Measurements from ENCODE around the gene NADK. TPM values are rescaled to one million over a fixed set of nuclear protein-coding genes. Genes with fewer than 3 reads are reported as not detected.
A peak's percentile ranks its signal among the peaks of the same experiment; 100 is the strongest.

NADK gene
- total RNA-seq, 1 donor from 2014 or later: 122 TPM

- ATAC-seq (ENCODE audit: low read depth): no peak
- ChIA-PET CTCF (interaction anchor here (0.9 to 2.6 kb wide), 3 partner anchors 12 to 118 kb away, joined by 3 to 19 read pairs (median 5); no protein-coding TSS in a partner anchor), POLR2A (interaction anchor here (0.7 to 1.4 kb wide), 2 partner anchors 11 to 117 kb away, joined by 5 read pairs; no protein-coding TSS in a partner anchor)
- Mint-ChIP-seq H3K9me3 (no peaks in the 10 kb centered on the region), H3K36me3 (ENCODE audit: low read depth) (peaks cover 88% of the 10 kb centered on the region), H3K27me3 (no peaks in the 10 kb centered on the region), H3K4me1 (peaks cover 6% of the 10 kb centered on the region), H3K27ac (no peak overlapping the region), H3K4me3 (no peak overlapping the region)
- no peak for DNase-seq
- TF ChIP-seq CTCF (IDR thresholded peaks at IDR 0.05): no peak
- intact Hi-C loops (cut with micrococcal nuclease): no loop called here
Measured at GRCh38 chr1:1788136-1788535, 9.9 kb upstream of the NADK start.

GRCh38 chr1:1786836-1787605 lies 8.8 kb upstream of the NADK start:
- intact Hi-C loops (cut with micrococcal nuclease): no loop called here
- no peak for TF ChIP-seq CTCF (IDR thresholded peaks at IDR 0.05)
- DNase-seq (no peak), ATAC-seq (ENCODE audit: low read depth) (no peak)
- peaks cover 16% of the 10 kb centered on the region for H3K4me1 Mint-ChIP-seq
- H3K27ac Mint-ChIP-seq: no peak overlapping the region
- no peaks in the 10 kb centered on the region for H3K9me3 Mint-ChIP-seq
- ChIA-PET POLR2A (interaction anchor here (0.7 kb wide), 2 partner anchors 10 to 13 kb away, joined by 5 read pairs; no protein-coding TSS in a partner anchor), CTCF (no interaction called here)
- no peak overlapping the region for H3K4me3 Mint-ChIP-seq
- H3K36me3 Mint-ChIP-seq (ENCODE audit: low read depth): peaks cover 78% of the 10 kb centered on the region
- H3K27me3 Mint-ChIP-seq: no peaks in the 10 kb centered on the region

- H3K27me3 Mint-ChIP-seq: no peaks in the 10 kb centered on the region
- TF ChIP-seq CTCF (IDR thresholded peaks at IDR 0.05): no peak
- H3K27ac Mint-ChIP-seq: no peak overlapping the region
- POLR2A ChIA-PET: no interaction called here
- H3K36me3 Mint-ChIP-seq (ENCODE audit: low read depth): peaks cover 66% of the 10 kb centered on the region
- intact Hi-C loops (cut with micrococcal nuclease): no loop called here
- CTCF ChIA-PET: no interaction called here
- no peaks in the 10 kb centered on the region for H3K9me3 Mint-ChIP-seq
- ATAC-seq (ENCODE audit: low read depth): no peak
- no peak overlapping the region for H3K4me3 Mint-ChIP-seq
- DNase-seq: no peak
- H3K4me1 Mint-ChIP-seq: peaks cover 30% of the 10 kb centered on the region
Measured at GRCh38 chr1:1785666-1786065, 7.4 kb upstream of the NADK start.

GRCh38 chr1:1784933-1785332 lies 6.7 kb upstream of the NADK start:
- Mint-ChIP-seq H3K27me3 (no peaks in the 10 kb centered on the region), H3K36me3 (ENCODE audit: low read depth) (peaks cover 59% of the 10 kb centered on the region), H3K9me3 (no peaks in the 10 kb centered on the region), H3K4me1 (peaks cover 37% of the 10 kb centered on the region), H3K4me3 (no peak overlapping the region), H3K27ac (no peak overlapping the region)
- ATAC-seq (ENCODE audit: low read depth): no peak
- intact Hi-C loops (cut with micrococcal nuclease): no loop called here
- DNase-seq: no peak
- ChIA-PET CTCF (no interaction called here), POLR2A (interaction anchor here (0.7 to 0.9 kb wide), 2 partner anchors 124 to 126 kb away, joined by 3 to 4 read pairs; no protein-coding TSS in a partner anchor)
- no peak for TF ChIP-seq CTCF (IDR thresholded peaks at IDR 0.05)

GRCh38 chr1:1783320-1783719 lies 5.0 kb upstream of the NADK start:
- Mint-ChIP-seq H3K36me3 (ENCODE audit: low read depth) (peaks cover 43% of the 10 kb centered on the region), H3K4me3 (peak overlapping the region; percentile 24), H3K27ac (peak overlapping the region; percentile 81), H3K9me3 (no peaks in the 10 kb centered on the region), H3K27me3 (no peaks in the 10 kb centered on the region), H3K4me1 (peaks cover 48% of the 10 kb centered on the region)
- ChIA-PET CTCF (no interaction called here), POLR2A (interaction anchor here (0.9 kb wide), 1 partner anchor 86 kb away, joined by 3 read pairs; no protein-coding TSS in a partner anchor)
- TF ChIP-seq CTCF (IDR thresholded peaks at IDR 0.05): no peak
- ATAC-seq (ENCODE audit: low read depth) (no peak), DNase-seq (no peak)
- intact Hi-C loops (cut with micrococcal nuclease): no loop called here
